Muscle layer of colon (tissue), 2 donors: ENCODE data around the gene SLFN12L.

Experiments used
- H3K27ac ChIP-seq: one replicate; pipeline ENCODE4 v1.7.0; 2013; ENCODE audit warnings: low read depth, mild to moderate bottlenecking, low read length, moderate library complexity
- H3K27me3 ChIP-seq, 2 donors: one replicate each; pipeline ENCODE4 v1.7.0; 2013; ENCODE audit warnings: low read length in 2 of 2, mild to moderate bottlenecking in 2 of 2; ENCODE audit not compliant: insufficient read depth in 2 of 2, control insufficient read depth in 1 of 2
- H3K36me3 ChIP-seq: one replicate; pipeline ENCODE4 v1.7.0; 2013; ENCODE audit warnings: mild to moderate bottlenecking, low read length; ENCODE audit not compliant: insufficient read depth
- H3K4me1 ChIP-seq: one replicate; pipeline ENCODE4 v1.7.0; 2013; ENCODE audit warnings: mild to moderate bottlenecking, low read length; ENCODE audit not compliant: insufficient read depth
- H3K4me3 ChIP-seq, 2 donors: one replicate each; pipeline ENCODE4 v1.7.0; 2013; ENCODE audit warnings: low read length in 2 of 2, low read depth in 1 of 2, mild to moderate bottlenecking in 1 of 2, moderate library complexity in 1 of 2
- H3K9ac ChIP-seq: one replicate; pipeline ENCODE4 v1.7.0; 2013; ENCODE audit warnings: low read length
- H3K9me3 ChIP-seq: one replicate; pipeline ENCODE4 v1.7.0; 2013; ENCODE audit warnings: mild to moderate bottlenecking, low read length
- donor health status: abdominal sarcoma.
- donor health status: Adenocarcinoma of cecum.

SLFN12L gene

GRCh38 chr17:35560703-35561102, 23.2 kb upstream of the SLFN12L start, which contains the start of gene SLFN14:
Gene SLFN14, minus strand, starts transcription at chr17:35560819. Its CDS starts 2,757 bp downstream, at chr17:35558062.
- H3K27ac ChIP-seq: no peak within 1 kb of the TSS

DNA sequence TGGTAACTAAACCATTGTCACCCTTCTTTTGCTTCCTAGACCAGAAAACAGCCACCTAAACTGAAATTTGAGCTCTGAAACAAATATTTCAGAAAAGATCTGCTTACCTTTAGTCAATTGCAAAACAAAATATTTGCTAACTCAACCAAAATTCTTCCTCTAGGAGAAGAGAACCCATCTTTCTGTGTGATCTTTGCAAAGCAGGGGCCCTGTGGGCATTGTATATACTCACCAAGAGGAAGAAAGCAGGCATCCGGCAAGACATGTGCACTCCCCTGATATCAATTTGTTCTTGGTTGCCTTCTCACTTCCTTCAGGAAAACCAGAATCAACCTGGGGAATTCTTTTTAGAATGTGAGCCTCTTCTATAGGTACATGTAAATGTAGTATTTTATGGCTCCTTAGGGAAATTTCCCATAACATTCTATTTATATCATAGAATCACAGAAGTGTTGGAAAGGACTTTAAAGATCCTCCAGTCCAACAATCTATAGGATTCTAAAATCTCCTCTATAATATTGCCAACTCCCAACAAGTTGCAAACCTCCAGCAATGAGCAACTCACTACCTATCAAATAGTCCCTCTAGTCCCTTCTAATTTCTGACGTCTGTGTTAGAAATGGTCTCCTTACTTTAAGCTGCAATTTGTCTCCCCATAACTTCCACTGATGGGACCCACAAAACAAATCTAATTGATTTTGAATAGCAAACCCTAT, 22.2 kb upstream of the SLFN12L start:
- Histone ChIP-seq H3K27me3 (no peaks in the 10 kb centered on the region), H3K4me3 (no peak overlapping the region), H3K9ac (no peak overlapping the region), H3K9me3 (no peaks in the 10 kb centered on the region), H3K27ac (no peak overlapping the region), H3K36me3 (no peaks in the 10 kb centered on the region), H3K4me1 (no peaks in the 10 kb centered on the region)

More at GRCh38 chr17:35560703-35561102, 23.2 kb upstream of the SLFN12L start, which contains the start of gene SLFN14:
- H3K27me3 ChIP-seq: no peaks in the 10 kb centered on the region
- no peak within 1 kb of the TSS for H3K4me3 ChIP-seq
- no peaks in the 10 kb centered on the region for H3K9me3 ChIP-seq
- no peaks in the 10 kb centered on the region for H3K4me1 ChIP-seq
- no peak within 1 kb of the TSS for H3K9ac ChIP-seq
- H3K36me3 ChIP-seq: no peaks in the 10 kb centered on the region

DNA sequence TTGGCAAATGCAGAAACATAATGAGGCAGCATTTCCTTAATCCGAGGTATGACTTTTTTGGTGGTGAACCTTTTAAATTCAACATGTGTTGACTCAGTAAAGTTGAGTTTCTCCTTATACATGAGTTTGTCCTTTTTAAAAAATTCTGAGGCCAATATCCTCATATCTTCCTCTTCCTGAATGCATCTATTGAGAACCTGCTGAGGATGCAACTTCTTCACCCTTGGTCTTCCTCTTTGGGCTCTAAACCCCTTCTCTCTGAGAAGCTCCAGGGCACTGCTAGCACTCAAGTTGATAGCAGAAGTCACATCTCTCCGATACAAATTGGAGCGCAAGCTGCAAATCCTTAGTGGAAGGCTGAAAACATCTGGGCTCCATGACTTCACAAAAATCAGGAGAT, 19.9 kb upstream of the SLFN12L start:
- no peak overlapping the region for H3K9ac ChIP-seq
- H3K4me3 ChIP-seq: no peak overlapping the region
- H3K27ac ChIP-seq: no peak overlapping the region
- H3K4me1 ChIP-seq: no peaks in the 10 kb centered on the region
- H3K36me3 ChIP-seq: no peaks in the 10 kb centered on the region
- no peaks in the 10 kb centered on the region for H3K27me3 ChIP-seq
- no peaks in the 10 kb centered on the region for H3K9me3 ChIP-seq

GRCh38 chr17:35555691-35556090, 18.2 kb upstream of the SLFN12L start:
- no peaks in the 10 kb centered on the region for H3K27me3 ChIP-seq
- H3K9ac ChIP-seq: no peak overlapping the region
- no peak overlapping the region for H3K27ac ChIP-seq
- no peaks in the 10 kb centered on the region for H3K9me3 ChIP-seq
- no peaks in the 10 kb centered on the region for H3K36me3 ChIP-seq
- no peaks in the 10 kb centered on the region for H3K4me1 ChIP-seq
- no peak overlapping the region for H3K4me3 ChIP-seq

DNA sequence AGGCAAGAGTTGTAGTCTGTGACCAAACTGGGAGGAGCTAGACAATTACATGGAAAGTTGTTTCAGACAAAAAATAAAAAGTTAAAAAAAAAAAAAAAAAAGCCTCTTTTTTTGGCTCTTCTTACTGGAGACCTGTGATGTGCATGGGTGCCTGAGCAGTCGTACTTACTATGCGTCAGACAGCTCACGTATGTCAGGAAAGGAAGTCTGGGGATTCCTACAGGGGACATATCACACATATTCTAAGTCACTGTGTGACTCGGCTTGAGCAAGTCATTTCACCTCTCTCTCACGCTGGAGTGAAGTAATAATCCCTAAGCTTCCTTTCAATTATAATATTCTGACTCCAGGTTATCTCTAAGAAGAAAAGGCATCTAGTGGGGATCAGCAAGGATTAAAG, 17.2 kb upstream of the SLFN12L start:
- H3K36me3 ChIP-seq: no peaks in the 10 kb centered on the region
- H3K9ac ChIP-seq: no peak overlapping the region
- H3K4me1 ChIP-seq: no peaks in the 10 kb centered on the region
- H3K27me3 ChIP-seq: no peaks in the 10 kb centered on the region
- no peak overlapping the region for H3K27ac ChIP-seq
- no peaks in the 10 kb centered on the region for H3K9me3 ChIP-seq
- no peak overlapping the region for H3K4me3 ChIP-seq

- H3K27me3 ChIP-seq: no peaks in the 10 kb centered on the region
- H3K9me3 ChIP-seq: no peaks in the 10 kb centered on the region
- H3K36me3 ChIP-seq: no peaks in the 10 kb centered on the region
These were observed 15.8 kb upstream of the SLFN12L start for GRCh38 chr17:35553310-35553709.

GRCh38 chr17:35548978-35549377, 11.5 kb upstream of the SLFN12L start:
- no peak overlapping the region for H3K4me3 ChIP-seq
- H3K9me3 ChIP-seq: no peaks in the 10 kb centered on the region
- no peak overlapping the region for H3K27ac ChIP-seq
- H3K4me1 ChIP-seq: no peaks in the 10 kb centered on the region
- H3K9ac ChIP-seq: no peak overlapping the region
- no peaks in the 10 kb centered on the region for H3K36me3 ChIP-seq
- no peaks in the 10 kb centered on the region for H3K27me3 ChIP-seq

More at GRCh38 chr17:35553310-35553709, 15.8 kb upstream of the SLFN12L start:
- H3K9ac ChIP-seq: no peak overlapping the region
- H3K27ac ChIP-seq: no peak overlapping the region
- no peak overlapping the region for H3K4me3 ChIP-seq
- H3K4me1 ChIP-seq: no peaks in the 10 kb centered on the region

- Histone ChIP-seq H3K4me3 (no peak overlapping the region), H3K36me3 (no peaks in the 10 kb centered on the region), H3K27ac (no peak overlapping the region), H3K4me1 (no peaks in the 10 kb centered on the region), H3K9ac (no peak overlapping the region), H3K27me3 (no peaks in the 10 kb centered on the region), H3K9me3 (no peaks in the 10 kb centered on the region)
These were observed 10.8 kb upstream of the SLFN12L start for GRCh38 chr17:35548208-35548810.

- H3K9me3 ChIP-seq: no peaks in the 10 kb centered on the region
- no peaks in the 10 kb centered on the region for H3K4me1 ChIP-seq
- H3K4me3 ChIP-seq: no peak overlapping the region
- no peak overlapping the region for H3K27ac ChIP-seq
- no peak overlapping the region for H3K9ac ChIP-seq
- H3K27me3 ChIP-seq: no peaks in the 10 kb centered on the region
- H3K36me3 ChIP-seq: no peaks in the 10 kb centered on the region
These were observed 9.0 kb upstream of the SLFN12L start for GRCh38 chr17:35546487-35546886.

DNA sequence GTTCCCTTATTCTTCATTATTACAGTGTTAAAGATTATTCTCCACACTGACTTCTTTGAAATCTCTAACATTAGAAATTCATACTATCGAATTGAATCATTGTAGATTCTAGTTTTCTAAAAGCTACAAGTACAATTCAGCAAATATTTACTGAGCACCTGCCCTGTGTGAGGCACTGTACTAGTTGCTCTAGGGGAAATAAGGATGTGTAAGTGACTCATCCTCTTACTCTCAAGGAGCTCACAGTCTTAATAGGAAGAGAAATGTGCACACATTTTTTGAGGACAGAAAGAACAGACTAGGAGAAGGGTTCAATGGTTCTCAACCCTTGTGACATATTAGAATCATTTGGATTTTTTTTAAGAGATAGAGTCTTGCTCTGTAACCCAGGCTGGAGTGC, 7.7 kb upstream of the SLFN12L start:
- Histone ChIP-seq H3K4me1 (peaks cover 3% of the 10 kb centered on the region), H3K9me3 (no peaks in the 10 kb centered on the region), H3K27me3 (no peaks in the 10 kb centered on the region), H3K36me3 (no peaks in the 10 kb centered on the region), H3K9ac (no peak overlapping the region), H3K4me3 (no peak overlapping the region), H3K27ac (no peak overlapping the region)

- no peak overlapping the region for H3K4me3 ChIP-seq
- H3K9me3 ChIP-seq: no peaks in the 10 kb centered on the region
- no peaks in the 10 kb centered on the region for H3K36me3 ChIP-seq
- no peak overlapping the region for H3K9ac ChIP-seq
- peaks cover 13% of the 10 kb centered on the region for H3K4me1 ChIP-seq
- H3K27me3 ChIP-seq: no peaks in the 10 kb centered on the region
- H3K27ac ChIP-seq: no peak overlapping the region
These were observed 6.4 kb upstream of the SLFN12L start for GRCh38 chr17:35543856-35544255.

DNA sequence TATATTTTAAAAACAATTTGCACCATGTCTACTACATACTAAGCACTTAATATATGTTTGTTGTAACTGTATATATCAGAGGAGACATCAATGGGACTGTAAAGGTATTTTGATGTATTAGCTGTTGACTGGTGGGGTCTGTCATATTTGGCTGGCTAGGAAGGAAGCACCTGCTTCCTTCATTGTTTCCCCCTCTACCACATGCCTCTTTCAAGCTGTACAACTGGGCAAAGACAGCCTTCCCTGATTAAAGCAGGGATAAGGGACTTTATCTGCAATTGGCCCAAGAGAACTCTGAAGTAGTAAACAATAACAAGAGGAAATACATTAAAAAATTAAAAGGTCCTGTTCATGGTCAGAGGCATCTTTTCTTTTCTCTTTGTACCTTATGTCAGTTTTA, 5.5 kb upstream of the SLFN12L start:
- no peaks in the 10 kb centered on the region for H3K27me3 ChIP-seq
- no peaks in the 10 kb centered on the region for H3K36me3 ChIP-seq
- H3K4me1 ChIP-seq: peaks cover 18% of the 10 kb centered on the region
- H3K27ac ChIP-seq: no peak overlapping the region
- no peaks in the 10 kb centered on the region for H3K9me3 ChIP-seq
- H3K4me3 ChIP-seq: no peak overlapping the region
- H3K9ac ChIP-seq: no peak overlapping the region
